Loucy (cell line): Measurements from ENCODE around the gene PARN.

Source experiments
- H2AFZ ChIP-seq: fragments of 200-600 bp; sonication (generic); 2 replicates; pipeline ENCODE4 v1.6.0; 2016; ENCODE audit warnings: antibody characterized with exemption, mild to moderate bottlenecking, low read length, moderate library complexity
- H3F3A ChIP-seq: fragments of 200-600 bp; 2 replicates; pipeline ENCODE4 v1.6.0; 2016; ENCODE audit warnings: antibody characterized with exemption, low read depth, mild to moderate bottlenecking
- H3K27me3 ChIP-seq: fragments of 200-600 bp; sonication (generic); 2 replicates; pipeline ENCODE4 v1.6.1; 2014; ENCODE audit warnings: low read length, mild to moderate bottlenecking; ENCODE audit not compliant: insufficient read depth, poor library complexity, severe bottlenecking
- H3K36me3 ChIP-seq: fragments of 200-600 bp; sonication (generic); 2 replicates; pipeline ENCODE4 v1.6.1; 2016; ENCODE audit warnings: low read length; ENCODE audit not compliant: insufficient read depth
- H3K4me1 ChIP-seq: fragments of 200-600 bp; sonication (generic); 2 replicates; pipeline ENCODE4 v1.5.1; 2014; ENCODE audit warnings: low read length, mild to moderate bottlenecking; ENCODE audit not compliant: insufficient read depth, poor library complexity, severe bottlenecking
- H3K4me2 ChIP-seq: fragments of 200-600 bp; sonication (generic); 2 replicates; pipeline ENCODE4 v1.6.0; 2014; ENCODE audit warnings: antibody characterized with exemption, low read length, low read depth, mild to moderate bottlenecking; ENCODE audit not compliant: poor library complexity, severe bottlenecking
- H3K4me3 ChIP-seq: fragments of 200-600 bp; sonication (generic); 2 replicates; pipeline ENCODE4 v1.5.1; 2014; ENCODE audit warnings: low read length, mild to moderate bottlenecking, mixed read lengths; ENCODE audit not compliant: poor library complexity, severe bottlenecking
- H3K79me2 ChIP-seq: fragments of 200-600 bp; sonication (generic); 2 replicates; pipeline ENCODE4 v1.6.1; 2014; ENCODE audit warnings: low read length; ENCODE audit not compliant: insufficient read depth
- H3K9ac ChIP-seq: fragments of 200-600 bp; sonication (generic); 2 replicates; pipeline ENCODE4 v1.6.0; 2014; ENCODE audit warnings: mild to moderate bottlenecking, low read depth, low read length, moderate library complexity; ENCODE audit not compliant: poor library complexity, severe bottlenecking
- H3K9me2 ChIP-seq: fragments of 200-600 bp; sonication (generic); replicated peaks from 2 replicates; pipeline ENCODE4 v1.6.1; 2016; ENCODE audit warnings: low read depth, low read length, mixed read lengths
- H3K9me3 ChIP-seq: fragments of 200-600 bp; sonication (generic); 2 replicates; pipeline ENCODE4 v1.6.1; 2014; ENCODE audit warnings: mild to moderate bottlenecking, antibody characterized with exemption, low read length, low read depth; ENCODE audit not compliant: insufficient read depth
- H4K20me1 ChIP-seq: fragments of 200-600 bp; sonication (generic); 2 replicates; pipeline ENCODE4 v1.6.0; 2014; ENCODE audit warnings: antibody characterized with exemption, low read length, mild to moderate bottlenecking; ENCODE audit not compliant: insufficient read depth, poor library complexity, severe bottlenecking
- EZH2phosphoT487 ChIP-seq: fragments of 200-600 bp; IDR thresholded peaks from 2 replicates; pipeline ENCODE4 v1.6.1; 2018; ENCODE audit warnings: antibody characterized with exemption, mild to moderate bottlenecking, moderate library complexity, borderline replicate concordance
- TF ChIP-seq, protein P1 (sequence below): fragments of 200-600 bp; sonication (generic); conservative IDR thresholded peaks from 2 replicates; pipeline ENCODE4 v1.5.1; 2014; ENCODE audit warnings: mild to moderate bottlenecking, antibody characterized with exemption, low read length

Gene PARN

DNA sequence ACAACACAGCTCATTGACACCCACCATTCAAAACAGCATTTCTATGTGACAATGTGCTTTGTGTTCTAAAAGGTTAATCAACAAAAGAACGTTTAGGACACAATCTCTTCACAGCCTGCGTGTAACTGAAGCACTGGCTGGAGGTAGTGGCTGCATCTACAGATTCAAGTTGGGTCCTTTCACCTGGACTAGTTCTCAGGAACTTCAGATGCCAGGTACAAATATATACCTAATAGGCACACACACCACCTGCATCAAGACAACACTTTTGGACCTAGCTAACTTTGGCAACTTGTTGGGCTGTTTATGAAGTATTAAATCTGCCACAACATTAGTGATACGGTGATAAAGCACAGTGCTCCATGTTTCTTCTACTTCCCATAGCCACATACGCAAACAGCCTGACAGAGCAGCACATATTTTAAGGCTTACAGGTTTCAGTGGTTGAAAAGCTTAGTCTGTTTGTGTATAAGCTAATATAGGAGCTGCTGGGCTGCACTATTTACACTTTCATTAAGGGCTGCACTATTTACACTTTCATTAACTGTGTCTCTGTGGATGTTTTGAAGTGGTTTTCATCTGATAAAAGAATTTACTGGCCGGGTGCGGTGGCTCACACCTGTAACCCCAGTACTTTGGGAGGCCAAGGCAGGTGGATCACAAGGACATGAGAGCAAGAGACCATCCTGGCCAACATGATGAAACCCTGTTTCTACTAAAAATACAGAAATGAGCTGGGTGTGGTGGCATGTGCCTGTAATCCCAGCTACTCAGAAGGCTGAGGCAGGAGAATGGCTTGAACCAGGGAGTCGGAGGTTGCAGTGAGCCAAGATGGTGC is 132.6 kb downstream of the PARN start:
- Histone ChIP-seq H3K9me2 (no peaks in the 10 kb centered on the region), H3K27me3 (no peaks in the 10 kb centered on the region), H4K20me1 (peaks cover 6% of the 10 kb centered on the region), H3K4me1 (peaks cover 4% of the 10 kb centered on the region), H3K4me2 (no peak overlapping the region), H3K9me3 (no peaks in the 10 kb centered on the region), H3K9ac (no peak overlapping the region), H3K4me3 (no peak overlapping the region), H2AFZ (no peak overlapping the region), H3K36me3 (no peaks in the 10 kb centered on the region), H3F3A (no peaks in the 10 kb centered on the region), H3K79me2 (no peaks in the 10 kb centered on the region)
- TF ChIP-seq, protein P1, sequence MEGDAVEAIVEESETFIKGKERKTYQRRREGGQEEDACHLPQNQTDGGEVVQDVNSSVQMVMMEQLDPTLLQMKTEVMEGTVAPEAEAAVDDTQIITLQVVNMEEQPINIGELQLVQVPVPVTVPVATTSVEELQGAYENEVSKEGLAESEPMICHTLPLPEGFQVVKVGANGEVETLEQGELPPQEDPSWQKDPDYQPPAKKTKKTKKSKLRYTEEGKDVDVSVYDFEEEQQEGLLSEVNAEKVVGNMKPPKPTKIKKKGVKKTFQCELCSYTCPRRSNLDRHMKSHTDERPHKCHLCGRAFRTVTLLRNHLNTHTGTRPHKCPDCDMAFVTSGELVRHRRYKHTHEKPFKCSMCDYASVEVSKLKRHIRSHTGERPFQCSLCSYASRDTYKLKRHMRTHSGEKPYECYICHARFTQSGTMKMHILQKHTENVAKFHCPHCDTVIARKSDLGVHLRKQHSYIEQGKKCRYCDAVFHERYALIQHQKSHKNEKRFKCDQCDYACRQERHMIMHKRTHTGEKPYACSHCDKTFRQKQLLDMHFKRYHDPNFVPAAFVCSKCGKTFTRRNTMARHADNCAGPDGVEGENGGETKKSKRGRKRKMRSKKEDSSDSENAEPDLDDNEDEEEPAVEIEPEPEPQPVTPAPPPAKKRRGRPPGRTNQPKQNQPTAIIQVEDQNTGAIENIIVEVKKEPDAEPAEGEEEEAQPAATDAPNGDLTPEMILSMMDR = no peak
- TF ChIP-seq EZH2phosphoT487 = no peak

DNA sequence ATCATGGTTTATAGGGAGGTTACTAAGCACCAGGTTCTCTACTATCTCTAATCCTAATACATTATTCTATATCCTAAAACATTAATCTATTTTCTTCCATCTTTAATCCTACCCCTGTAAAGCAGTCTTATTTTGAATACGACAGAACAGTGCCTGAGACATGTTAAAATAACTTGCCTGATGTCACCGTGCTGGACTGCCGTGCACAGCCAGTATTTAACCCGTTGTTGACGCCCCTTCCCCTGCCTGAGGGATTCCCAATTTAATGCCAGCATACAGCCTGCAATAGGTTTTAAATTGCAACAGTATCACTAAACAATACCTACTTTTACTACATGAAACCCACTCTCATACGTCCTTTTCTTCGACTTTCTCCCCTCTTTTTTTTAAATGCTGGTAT is 133.3 kb downstream of the PARN start:
- Histone ChIP-seq H3K9me2 (no peaks in the 10 kb centered on the region), H3K4me2 (no peak overlapping the region), H3K27me3 (no peaks in the 10 kb centered on the region), H3K79me2 (no peaks in the 10 kb centered on the region), H3K9ac (no peak overlapping the region), H4K20me1 (peaks cover 6% of the 10 kb centered on the region), H2AFZ (no peak overlapping the region), H3K4me3 (no peak overlapping the region), H3F3A (no peaks in the 10 kb centered on the region), H3K4me1 (peaks cover 11% of the 10 kb centered on the region), H3K9me3 (no peaks in the 10 kb centered on the region), H3K36me3 (no peaks in the 10 kb centered on the region)
- no peak for TF ChIP-seq EZH2phosphoT487
- TF ChIP-seq, protein P1 = no peak

DNA sequence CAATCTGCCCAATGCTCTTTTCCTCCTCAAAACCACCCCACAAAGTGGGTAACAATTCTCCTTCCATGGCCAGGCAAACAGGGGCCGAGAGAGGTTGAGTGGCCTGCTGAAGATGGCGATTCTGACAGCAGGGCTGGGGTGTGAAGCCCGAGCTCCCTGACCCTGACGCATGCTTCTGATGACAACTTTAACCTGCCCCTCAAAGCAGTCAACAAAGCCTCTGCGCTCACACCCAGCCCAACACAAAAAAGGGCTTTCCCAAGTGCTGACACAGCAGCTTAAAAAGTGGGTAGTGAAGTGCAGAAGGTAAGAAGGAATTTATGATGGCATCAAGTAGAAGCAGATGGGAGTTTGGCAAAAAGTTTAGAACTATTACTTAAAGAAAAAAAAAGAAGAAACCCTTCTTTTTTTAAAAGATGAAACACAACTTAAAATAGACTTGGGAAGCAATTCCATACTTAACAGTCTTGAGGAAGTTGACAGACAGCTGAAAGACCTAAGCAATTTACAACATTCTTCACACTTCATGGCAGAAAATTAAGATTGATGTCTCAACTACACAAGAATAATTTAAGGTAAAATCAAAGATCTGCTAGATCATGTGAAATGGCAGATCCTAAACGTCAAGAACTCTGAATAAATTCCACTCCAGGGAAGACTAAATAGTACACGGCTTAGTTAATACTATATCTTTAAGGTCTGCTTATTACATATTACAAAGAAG is 133.9 kb downstream of the PARN start:
- H3K9me3 ChIP-seq = no peaks in the 10 kb centered on the region
- H3K4me3 ChIP-seq = no peak overlapping the region
- no peaks in the 10 kb centered on the region for H3K36me3 ChIP-seq
- H2AFZ ChIP-seq = no peak overlapping the region
- no peak overlapping the region for H3K9ac ChIP-seq
- H3K27me3 ChIP-seq = no peaks in the 10 kb centered on the region
- no peaks in the 10 kb centered on the region for H3K9me2 ChIP-seq
- H3F3A ChIP-seq = no peaks in the 10 kb centered on the region
- no peak overlapping the region for H3K4me2 ChIP-seq
- no peaks in the 10 kb centered on the region for H3K79me2 ChIP-seq
- H4K20me1 ChIP-seq = peaks cover 6% of the 10 kb centered on the region
- no peak for TF ChIP-seq EZH2phosphoT487
- TF ChIP-seq, protein P1 = no peak
- peaks cover 11% of the 10 kb centered on the region for H3K4me1 ChIP-seq
